Stimulated activated CD8-positive, alpha-beta memory T cell treated with anti-CD3 and anti-CD28 coated beads, Interleukin-2, amount 100 ng/mL, for 48 hours (primary cell): ENCODE data around the gene DGKI.
"Not testable (repeated sequence)": the region's sequence is repeated elsewhere in the genome, so short reads cannot be mapped to it uniquely, and the experiment has no call there.

Source experiments
- DNase-seq, 2 donors: peaks; one replicate each; pipeline ENCODE4 v3.0.0-alpha.2; 2020; ENCODE audit warnings: low read depth in 2 of 2

Gene DGKI

GRCh38 chr7:137474540-137475026 lies 372.2 kb downstream of the DGKI start:
- no peak for DNase-seq

GRCh38 chr7:137471128-137471527 lies 375.6 kb downstream of the DGKI start:
- no peak for DNase-seq

GRCh38 chr7:137469858-137470257 lies 376.9 kb downstream of the DGKI start:
- DNase-seq: no peak

- DNase-seq: no peak
These were observed 377.5 kb downstream of the DGKI start for GRCh38 chr7:137469191-137469811.

- DNase-seq: no peak
These were observed 383.9 kb downstream of the DGKI start for GRCh38 chr7:137462847-137463246.

GRCh38 chr7:137462074-137462715 lies 384.6 kb downstream of the DGKI start:
- no peak for DNase-seq

GRCh38 chr7:137458399-137458798 lies 388.4 kb downstream of the DGKI start:
- DNase-seq: no peak

- DNase-seq: no peak
These were observed 392.0 kb downstream of the DGKI start for GRCh38 chr7:137454767-137455166.

- no peak for DNase-seq
These were observed 392.5 kb downstream of the DGKI start for GRCh38 chr7:137454246-137454724.

- DNase-seq: no peak
These were observed 393.4 kb downstream of the DGKI start for GRCh38 chr7:137453356-137453755.

GRCh38 chr7:137449016-137449415 lies 397.8 kb downstream of the DGKI start:
- DNase-seq: no peak

- not testable (repeated sequence) for DNase-seq
These were observed 398.2 kb downstream of the DGKI start for GRCh38 chr7:137448572-137448971.

- no peak for DNase-seq
These were observed 400.7 kb downstream of the DGKI start for GRCh38 chr7:137446025-137446424.

- no peak for DNase-seq
These were observed 401.5 kb downstream of the DGKI start for GRCh38 chr7:137445268-137445667.

GRCh38 chr7:137443616-137444015 lies 403.2 kb downstream of the DGKI start:
- no peak for DNase-seq

GRCh38 chr7:137441451-137441850 lies 405.3 kb downstream of the DGKI start:
- DNase-seq: no peak

GRCh38 chr7:137439829-137440825 lies 406.6 kb downstream of the DGKI start:
- no peak for DNase-seq

- no peak for DNase-seq
These were observed 411.8 kb downstream of the DGKI start for GRCh38 chr7:137434946-137435345.

GRCh38 chr7:137434530-137434929 lies 412.2 kb downstream of the DGKI start:
- no peak for DNase-seq

- DNase-seq: no peak
These were observed 423.5 kb downstream of the DGKI start for GRCh38 chr7:137423321-137423720.

- DNase-seq: no peak
These were observed 425.4 kb downstream of the DGKI start for GRCh38 chr7:137421366-137421765.

GRCh38 chr7:137418841-137419240 lies 427.9 kb downstream of the DGKI start:
- no peak for DNase-seq
